ENCODE results near the gene PI4KB. TPM values are rescaled to one million over a fixed set of nuclear protein-coding genes. Genes with fewer than 3 reads are reported as not detected.

The PI4KB gene
- polyA plus RNA-seq, 1 donor, result 51.9 TPM

DNA sequence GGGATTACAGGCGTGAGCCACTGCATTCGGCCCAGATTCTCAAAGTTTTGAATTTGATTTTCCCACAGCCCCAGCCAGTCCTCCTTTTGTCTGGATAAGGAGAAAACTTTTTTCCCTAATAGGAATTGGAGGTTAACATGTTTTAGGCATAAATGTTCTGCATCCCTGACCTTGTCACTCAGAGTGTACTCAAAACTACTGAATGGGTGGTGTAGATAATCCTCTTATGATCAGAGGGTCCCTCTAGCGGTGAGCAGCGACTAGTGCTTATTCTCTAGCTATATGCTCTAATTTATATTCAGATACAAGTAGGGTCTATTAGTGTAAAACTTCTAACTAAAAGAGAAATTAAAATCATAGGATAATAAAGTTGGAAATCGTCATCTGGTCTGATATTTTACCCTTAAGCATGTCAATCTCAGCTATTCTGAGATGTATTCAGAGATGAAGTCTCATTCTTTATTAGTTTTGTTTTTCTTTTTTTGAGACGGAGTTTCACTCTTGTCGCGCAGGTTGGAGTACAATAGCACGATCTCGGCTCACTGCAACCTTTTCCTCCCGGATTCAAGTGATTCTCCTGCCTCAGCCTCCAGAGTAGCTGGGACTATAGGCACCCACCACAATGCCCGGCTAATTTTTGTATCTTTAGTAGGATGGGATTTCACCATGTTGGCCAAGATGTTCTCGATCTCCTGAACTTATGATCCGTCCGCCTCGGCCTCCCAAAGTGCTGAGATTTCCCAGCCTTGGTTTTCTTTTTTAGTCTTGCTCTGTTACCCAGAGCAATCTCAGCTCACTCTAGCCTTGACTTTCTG lies 75.4 kb downstream of the PI4KB start:
- Histone ChIP-seq H3K4me3 (ENCODE audit: low read length) (no peak overlapping the region), H3K27me3 (ENCODE audit: control insufficient read depth, insufficient read depth, low read length) (no peaks in the 10 kb centered on the region), H3K4me1 (ENCODE audit: control insufficient read depth, insufficient read depth, low read length) (peaks cover 4% of the 10 kb centered on the region), H3K9me3 (ENCODE audit: control insufficient read depth, low read depth, low read length) (no peaks in the 10 kb centered on the region), H3K27ac (ENCODE audit: low read length) (no peak overlapping the region), H3K36me3 (ENCODE audit: control insufficient read depth, insufficient read depth, low read length) (peaks cover 25% of the 10 kb centered on the region)
- peak; percentile 57 to 61 for DNase-seq
- WGBS (ENCODE audit: insufficient coverage, low lambda C conversion rate), result 40% methylated on average over 2 of the region's 16 CpGs

DNA sequence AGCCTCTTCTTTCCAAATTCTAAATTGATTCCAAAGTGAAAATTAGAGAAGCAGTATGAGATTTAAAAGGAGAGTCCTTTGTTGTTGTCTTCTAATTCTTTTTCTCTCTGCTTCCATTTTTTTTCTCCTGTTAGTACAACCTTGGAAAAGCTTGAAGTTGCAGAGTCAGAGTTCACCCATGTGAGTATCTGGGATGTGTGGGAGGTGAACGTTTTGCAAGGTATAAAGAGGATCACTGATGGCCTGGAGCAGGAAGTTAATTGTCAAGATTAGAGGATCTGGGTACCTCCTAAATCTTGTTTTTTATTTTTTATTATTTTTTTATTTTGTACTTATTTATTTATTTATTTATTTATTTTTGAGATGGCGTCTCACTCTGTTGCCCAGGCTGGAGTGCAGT lies 80.4 kb downstream of the PI4KB start:
- Histone ChIP-seq H3K4me3 (ENCODE audit: low read length) (no peak overlapping the region), H3K36me3 (ENCODE audit: control insufficient read depth, insufficient read depth, low read length) (peaks cover 71% of the 10 kb centered on the region), H3K27ac (ENCODE audit: low read length) (no peak overlapping the region), H3K27me3 (ENCODE audit: control insufficient read depth, insufficient read depth, low read length) (no peaks in the 10 kb centered on the region), H3K9me3 (ENCODE audit: control insufficient read depth, low read depth, low read length) (no peaks in the 10 kb centered on the region), H3K4me1 (ENCODE audit: control insufficient read depth, insufficient read depth, low read length) (peaks cover 3% of the 10 kb centered on the region)
- no peak for DNase-seq
- WGBS (ENCODE audit: insufficient coverage, low lambda C conversion rate), result no CpG with 5 or more reads among the region's 2 CpGs

DNA sequence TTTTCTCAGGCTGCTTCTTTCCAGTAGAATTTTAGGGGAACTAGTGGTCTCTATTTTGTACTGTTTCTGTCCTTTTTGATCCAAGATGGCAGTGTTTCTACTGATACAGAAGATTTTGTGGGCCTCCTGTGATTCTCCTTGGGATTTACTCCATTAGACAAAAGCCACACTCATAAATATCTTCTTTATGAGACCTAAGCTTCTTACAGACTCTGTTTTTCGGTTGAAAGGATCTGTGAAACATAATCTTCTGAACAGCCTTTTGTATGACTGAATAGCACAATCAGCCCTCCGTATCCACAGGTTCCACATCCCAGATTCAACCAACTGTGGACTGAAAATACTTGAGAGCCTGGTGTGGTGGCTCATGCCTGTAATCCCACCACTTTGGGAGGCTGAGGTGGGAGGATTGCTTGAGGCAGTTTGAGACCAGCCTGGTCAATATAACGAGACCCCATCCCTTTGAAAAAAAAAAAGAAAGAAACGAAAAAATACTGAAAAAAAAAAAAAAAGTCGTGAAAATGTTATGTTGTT lies 83.5 kb downstream of the PI4KB start:
- no peak overlapping the region for H3K4me3 ChIP-seq (ENCODE audit: low read length)
- no peaks in the 10 kb centered on the region for H3K27me3 ChIP-seq (ENCODE audit: control insufficient read depth, insufficient read depth, low read length)
- peaks cover 3% of the 10 kb centered on the region for H3K4me1 ChIP-seq (ENCODE audit: control insufficient read depth, insufficient read depth, low read length)
- DNase-seq, result no peak
- H3K36me3 ChIP-seq (ENCODE audit: control insufficient read depth, insufficient read depth, low read length), result peaks cover 86% of the 10 kb centered on the region
- no peak overlapping the region for H3K27ac ChIP-seq (ENCODE audit: low read length)
- 76% methylated on average over 4 of the region's 5 CpGs for WGBS (ENCODE audit: insufficient coverage, low lambda C conversion rate)
- H3K9me3 ChIP-seq (ENCODE audit: control insufficient read depth, low read depth, low read length), result no peaks in the 10 kb centered on the region

DNA sequence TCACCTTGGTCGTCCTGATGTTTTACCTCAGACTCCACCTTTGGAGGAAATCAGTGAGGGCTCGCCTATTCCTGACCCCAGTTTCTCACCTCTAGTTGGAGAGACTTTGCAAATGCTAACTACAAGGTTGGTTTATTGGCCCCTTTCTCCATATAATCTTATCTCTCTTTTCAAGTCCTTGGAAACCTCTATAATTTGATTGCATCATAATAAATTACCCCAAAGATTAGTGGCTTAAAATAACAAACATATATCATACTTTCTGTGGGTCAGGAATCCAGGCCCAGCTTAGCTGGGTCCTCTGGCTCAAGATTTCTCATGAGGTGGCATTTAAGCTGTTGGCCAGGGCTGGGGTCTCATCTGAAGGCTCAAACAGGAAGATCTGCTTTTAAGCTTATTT lies 84.8 kb downstream of the PI4KB start:
- Histone ChIP-seq H3K4me1 (ENCODE audit: control insufficient read depth, insufficient read depth, low read length) (peaks cover 3% of the 10 kb centered on the region), H3K27me3 (ENCODE audit: control insufficient read depth, insufficient read depth, low read length) (no peaks in the 10 kb centered on the region), H3K4me3 (ENCODE audit: low read length) (no peak overlapping the region), H3K27ac (ENCODE audit: low read length) (no peak overlapping the region), H3K36me3 (ENCODE audit: control insufficient read depth, insufficient read depth, low read length) (peaks cover 87% of the 10 kb centered on the region), H3K9me3 (ENCODE audit: control insufficient read depth, low read depth, low read length) (no peaks in the 10 kb centered on the region)
- WGBS (ENCODE audit: insufficient coverage, low lambda C conversion rate), result 71% methylated on average over 1 of the region's 2 CpGs
- DNase-seq, result no peak

Other genes with a start within 250 kb of the PI4KB start
- 23.4 TPM for gene SEMA6C, start 180.8 kb downstream of the PI4KB start, polyA plus RNA-seq
- 5.0 TPM for gene TNFAIP8L2, start 170.8 kb downstream of the PI4KB start, polyA plus RNA-seq
- 10.7 TPM for gene LYSMD1, start 161.5 kb downstream of the PI4KB start, polyA plus RNA-seq
- gene SCNM1, start 161.3 kb downstream of the PI4KB start, polyA plus RNA-seq, result 38.7 TPM
- gene TMOD4, start 151.4 kb downstream of the PI4KB start, polyA plus RNA-seq, result 0.64 TPM
- 43.7 TPM for gene VPS72, start 137.2 kb downstream of the PI4KB start, polyA plus RNA-seq
- gene PIP5K1A, start 128.9 kb downstream of the PI4KB start, polyA plus RNA-seq, result 32.9 TPM
- gene PSMD4, start 72.7 kb downstream of the PI4KB start, polyA plus RNA-seq, result 118 TPM
- 21.3 TPM for gene ZNF687, start 45.1 kb downstream of the PI4KB start, polyA plus RNA-seq
- 41.4 TPM for gene RFX5, start 19.8 kb upstream of the PI4KB start, polyA plus RNA-seq
- 97.9 TPM for gene SELENBP1, start 45.3 kb upstream of the PI4KB start, polyA plus RNA-seq
- 234 TPM for gene PSMB4, start 72.2 kb upstream of the PI4KB start, polyA plus RNA-seq
- 91.5 TPM for gene POGZ, start 132.1 kb upstream of the PI4KB start, polyA plus RNA-seq
- 145 TPM for gene CGN, start 184.0 kb upstream of the PI4KB start, polyA plus RNA-seq
- gene TUFT1, start 212.9 kb upstream of the PI4KB start, polyA plus RNA-seq, result 24.1 TPM

Data from large intestine (tissue), 3 donors.